Amniotic stem cell (primary cell): ENCODE data around the gene HYAL2.
A peak's percentile ranks its signal among the peaks of the same experiment; 100 is the strongest.

Experiments used
- DNase-seq: peaks from one replicate; lab custom pipeline; 2025; lab: John Stamatoyannopoulos, UW

HYAL2 gene

DNA sequence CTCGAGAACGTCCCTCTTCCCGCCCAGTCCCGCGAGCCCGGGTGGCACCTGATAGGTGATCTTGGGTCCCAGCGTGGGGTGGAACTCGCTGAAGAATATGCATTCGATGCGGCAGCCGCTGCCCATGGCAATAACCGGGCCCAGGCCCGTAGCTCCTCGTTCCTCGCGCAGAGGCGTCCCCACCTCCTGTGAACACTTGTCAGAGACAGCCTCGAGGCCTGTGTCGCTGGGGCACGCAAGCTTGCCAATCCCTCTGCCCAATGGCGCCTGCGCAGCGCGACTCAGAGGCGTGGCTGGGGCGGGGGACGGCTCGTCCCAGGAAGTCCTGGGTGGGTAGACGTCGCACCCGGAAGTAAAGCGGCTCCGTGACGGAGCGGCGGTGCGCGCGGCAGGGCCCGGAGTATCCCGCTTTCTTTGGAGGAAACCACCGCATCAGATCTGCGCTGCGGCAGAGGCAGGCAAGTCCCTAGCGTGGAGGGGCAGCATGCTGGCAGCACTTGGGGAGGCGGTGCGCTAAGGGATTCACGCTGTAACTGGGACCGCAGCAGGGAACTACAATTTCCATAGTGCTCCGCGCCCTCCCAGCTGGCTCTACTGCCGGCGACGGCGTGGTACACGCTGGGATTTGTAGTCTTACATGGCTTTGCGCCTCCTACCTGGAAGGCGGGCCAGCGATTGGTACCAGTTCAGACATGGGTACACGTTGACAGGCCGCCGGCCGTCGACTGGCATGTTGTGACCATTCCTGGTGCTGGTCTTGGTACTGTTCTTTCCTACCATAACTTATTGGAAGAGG is 28.2 kb upstream of the HYAL2 start, which contains the start of the genes CYB561D2 and NPRL2:
Gene CYB561D2, plus strand, starts transcription at position 336 of the 796 bp plus-strand sequence. CDS start 572 bp downstream, outside the sequence.
Gene NPRL2, minus strand, starts transcription at position 249 of the 796 bp plus-strand sequence. Its CDS starts 123 bp downstream, at position 126.
- peak; percentile 77 for DNase-seq

GRCh38 chr3:50350213-50350526 is 27.6 kb upstream of the HYAL2 start:
- no peak for DNase-seq

- no peak for DNase-seq
These were observed 24.8 kb upstream of the HYAL2 start for GRCh38 chr3:50347187-50347813.

DNA sequence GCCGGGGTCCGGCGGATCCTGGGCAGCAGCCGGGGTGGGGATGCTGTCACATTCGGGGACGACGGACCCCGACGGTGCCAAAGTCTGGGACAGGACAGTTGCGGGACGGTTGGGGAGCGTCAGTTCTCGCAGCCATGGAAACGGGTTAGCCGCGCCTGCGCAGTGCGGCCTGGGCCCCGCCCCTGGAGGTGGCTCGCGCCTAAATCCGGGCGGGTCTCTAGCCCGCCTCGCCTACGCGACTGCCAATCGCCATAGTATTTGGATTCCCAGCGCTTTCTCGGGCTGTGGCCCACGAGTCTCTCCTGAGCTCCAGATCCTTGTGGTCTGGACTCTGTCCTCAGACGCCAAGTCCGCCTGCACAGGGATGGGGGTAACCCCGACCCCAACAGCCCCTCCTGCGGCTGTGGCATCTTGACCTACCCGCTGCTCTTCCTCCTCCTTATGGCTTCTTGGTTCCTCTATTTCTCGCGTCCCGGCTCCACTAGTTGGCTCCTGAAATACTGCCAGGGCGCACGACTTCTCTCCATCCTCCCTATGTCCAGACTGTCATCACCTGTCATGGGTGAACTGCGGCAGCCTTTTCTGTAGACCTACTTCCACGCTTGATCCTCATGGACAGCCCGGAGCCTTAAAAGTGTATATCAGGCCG is 23.2 kb upstream of the HYAL2 start, which contains the start of gene ZMYND10:
Gene ZMYND10, minus strand, starts transcription at position 147 of the 649 bp plus-strand sequence. CDS start 153 bp downstream, outside the sequence.
- no peak for DNase-seq

DNA sequence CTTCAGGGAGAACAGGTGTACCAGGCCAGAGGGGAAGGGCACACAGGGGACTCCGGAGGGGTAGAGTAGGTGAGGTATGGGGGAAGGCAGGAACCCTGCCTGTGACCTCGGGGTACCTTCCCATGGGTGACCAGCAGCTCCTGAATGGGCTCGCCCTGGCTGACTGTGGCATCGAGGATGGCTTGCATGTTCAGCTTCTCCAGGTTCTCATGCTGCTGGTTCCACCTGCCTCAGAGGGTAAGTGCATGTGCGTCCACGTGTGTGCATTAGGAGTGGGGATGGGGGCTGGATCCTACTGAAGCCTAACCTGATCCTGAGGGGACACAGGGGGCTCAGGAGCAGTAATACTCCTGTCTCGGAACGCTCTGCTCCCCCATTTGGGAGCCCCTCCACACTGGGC is 22.5 kb upstream of the HYAL2 start:
- no peak for DNase-seq

DNA sequence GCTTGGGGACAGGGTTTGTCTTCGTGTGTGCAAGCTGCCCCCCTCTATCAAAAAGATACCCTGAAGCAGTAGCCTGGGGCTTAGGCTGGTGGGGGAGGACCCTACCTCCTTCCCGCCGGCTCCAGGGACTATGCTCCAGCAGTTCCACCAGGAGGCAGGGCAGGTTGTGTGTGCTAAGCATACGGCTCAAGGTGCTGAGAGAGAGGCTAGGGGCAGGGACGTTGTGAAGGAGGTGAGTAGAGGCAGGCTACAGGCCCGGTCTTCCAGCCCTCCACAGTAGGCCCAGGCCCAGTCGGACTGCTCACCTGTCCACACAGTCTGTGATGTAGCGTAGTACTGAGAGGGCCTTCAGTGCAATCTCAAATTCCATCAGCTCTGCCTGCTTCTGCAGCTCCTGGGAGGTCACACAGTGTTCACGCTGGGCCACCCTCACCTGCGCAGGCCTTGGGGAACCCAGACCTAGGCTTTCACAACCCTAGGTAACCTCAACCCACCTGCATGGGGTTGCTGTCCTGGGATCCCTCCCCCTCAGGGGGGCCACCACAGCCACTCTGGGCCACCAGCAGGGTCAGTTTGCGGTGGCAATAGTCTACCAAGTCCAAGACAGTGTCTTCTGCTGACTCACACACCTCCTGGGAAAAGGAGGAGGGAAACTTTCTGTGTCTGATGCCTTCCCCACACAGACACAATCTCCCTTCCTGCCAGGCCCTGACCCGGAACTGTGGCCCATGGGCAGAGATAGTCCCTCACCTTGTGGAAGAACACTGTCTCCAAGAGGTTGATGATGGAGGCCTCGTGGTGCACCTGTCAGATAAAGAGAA is 20.5 kb upstream of the HYAL2 start:
- DNase-seq = no peak

- no peak for DNase-seq
These were observed 19.6 kb upstream of the HYAL2 start for GRCh38 chr3:50341996-50342650.

DNA sequence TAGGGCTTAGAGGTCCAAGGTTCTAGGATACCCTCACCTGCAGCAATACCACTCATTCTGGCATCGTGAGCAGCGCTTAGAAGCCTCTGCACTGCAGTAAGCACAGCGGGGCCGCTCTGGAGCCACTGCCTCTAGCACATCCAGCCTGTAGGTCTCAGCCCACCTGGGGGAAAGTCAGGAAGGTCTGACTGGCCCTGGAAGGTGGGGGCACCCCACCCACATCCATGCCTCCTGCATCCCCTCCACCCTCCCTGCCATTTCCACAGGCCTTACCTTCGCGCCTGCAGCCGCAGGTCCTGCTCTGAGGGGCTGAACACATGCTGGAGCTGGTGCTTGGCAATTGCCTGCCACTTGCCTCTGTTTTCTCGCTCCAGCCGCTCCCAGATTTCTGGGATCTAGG is 19.0 kb upstream of the HYAL2 start:
- DNase-seq = no peak

- DNase-seq = no peak
These were observed 18.1 kb upstream of the HYAL2 start, which contains the start of gene RASSF1 for GRCh38 chr3:50340448-50341329. RASSF1 (minus strand) TSS chr3:50340836; CDS start chr3:50340805, 31 bp downstream.

DNA sequence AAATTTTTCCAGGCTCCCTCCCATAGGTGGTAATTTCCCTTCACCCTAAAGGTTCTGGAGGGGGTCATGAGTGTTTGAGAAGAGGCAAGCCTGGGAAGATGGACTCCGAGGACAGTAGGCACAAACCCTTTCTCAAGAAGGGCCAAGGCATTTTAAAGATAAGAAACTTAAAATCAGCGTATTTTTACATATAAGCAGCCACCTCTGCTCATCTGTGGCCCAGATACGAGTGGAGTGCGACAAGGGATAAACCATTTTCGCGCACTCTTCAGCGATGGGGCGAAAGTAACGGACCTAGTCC is 17.6 kb upstream of the HYAL2 start:
- no peak for DNase-seq

- no peak for DNase-seq
These were observed 17.1 kb upstream of the HYAL2 start for GRCh38 chr3:50339485-50340146.

DNA sequence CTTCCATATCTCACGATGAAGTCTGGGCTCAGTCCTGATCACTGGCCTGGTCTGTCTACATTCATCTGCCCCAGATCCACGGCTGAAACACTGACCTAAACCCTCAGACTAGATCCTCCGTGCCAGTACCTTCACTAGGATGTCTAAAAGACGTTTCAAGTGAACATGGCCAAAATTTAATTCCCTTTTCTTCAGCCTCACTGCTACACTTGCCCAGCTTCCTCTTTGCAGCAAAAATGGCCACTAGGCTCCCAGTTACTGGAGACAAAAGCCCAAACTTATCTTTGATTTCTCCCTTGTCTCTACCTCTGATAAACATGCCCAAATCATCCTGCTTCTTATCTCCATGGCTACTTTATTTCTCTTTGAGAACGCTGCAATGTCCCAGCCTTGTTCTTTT is 16.4 kb upstream of the HYAL2 start:
- DNase-seq = no peak

DNA sequence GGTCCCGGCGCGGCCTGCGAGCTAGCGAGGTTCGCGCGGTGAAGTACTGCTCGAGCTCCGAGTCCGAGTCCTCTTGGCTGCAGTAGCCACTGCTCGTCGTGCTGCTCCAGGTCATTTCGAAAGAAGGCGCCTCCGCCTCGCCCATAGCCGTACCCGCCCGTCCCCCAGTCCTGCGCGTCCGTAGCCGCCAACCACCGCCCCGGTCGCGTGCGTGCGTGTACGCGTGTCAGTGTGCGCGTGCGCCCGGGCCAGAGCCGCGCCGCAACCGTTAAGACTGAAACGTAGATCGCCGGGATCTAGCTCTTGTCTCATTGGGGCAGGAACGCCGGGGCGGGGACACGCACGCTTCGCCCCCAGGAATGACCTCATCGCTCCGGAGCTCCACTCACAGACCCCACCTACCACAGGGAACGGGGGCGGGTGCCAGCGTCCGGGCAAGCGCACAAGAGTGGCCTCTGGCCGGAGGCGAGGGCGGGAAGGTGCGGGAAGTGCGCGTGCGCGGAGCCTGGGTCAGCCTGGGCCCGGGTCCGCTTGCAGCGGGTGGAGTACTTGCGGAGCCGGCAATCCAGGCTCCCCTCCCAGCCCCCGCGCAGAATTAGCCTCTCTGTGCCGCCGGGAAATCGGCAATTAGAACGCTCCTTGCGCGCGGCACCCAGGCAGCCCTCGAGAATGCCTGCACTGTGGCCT is 14.8 kb upstream of the HYAL2 start:
- peak; percentile 98 for DNase-seq

- no peak for DNase-seq
These were observed 14.1 kb upstream of the HYAL2 start for GRCh38 chr3:50336452-50337174.

DNA sequence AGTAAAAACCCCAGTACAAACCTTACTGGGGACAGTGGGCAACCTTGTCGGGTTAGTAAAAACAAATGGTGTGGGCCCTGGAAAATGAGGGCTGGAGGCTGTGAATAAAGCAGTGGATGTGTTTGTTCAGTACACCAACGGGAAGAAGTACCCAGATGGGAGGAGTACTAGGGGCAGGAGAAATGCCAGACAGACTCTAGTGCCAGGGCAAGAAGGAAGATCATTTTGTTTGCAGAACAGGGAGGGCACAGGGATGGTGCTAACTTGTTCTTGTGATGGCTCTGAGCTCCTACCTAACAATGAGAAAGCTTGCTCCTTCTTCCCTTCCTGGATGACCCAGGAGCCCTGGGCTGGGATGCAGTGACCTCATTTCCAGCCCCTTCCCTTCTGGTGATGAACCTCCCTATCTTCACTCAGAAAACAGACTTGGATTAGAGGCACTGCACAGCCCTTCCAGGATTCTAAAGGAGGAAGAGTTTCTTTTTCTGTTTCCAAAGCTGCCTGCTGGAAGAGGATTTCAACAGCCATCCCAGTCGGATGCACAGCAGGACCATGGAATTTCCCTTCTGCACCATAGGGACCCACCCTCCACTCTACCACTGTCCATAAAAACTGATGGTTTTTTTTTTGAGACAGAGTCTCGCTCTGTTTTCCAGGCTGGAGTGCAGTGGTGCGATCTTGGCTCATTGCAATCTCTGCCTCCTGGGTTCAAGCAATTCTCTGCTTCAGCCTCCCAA is 12.0 kb upstream of the HYAL2 start:
- no peak for DNase-seq

- no peak for DNase-seq
These were observed 11.3 kb upstream of the HYAL2 start for GRCh38 chr3:50333744-50334328.

GRCh38 chr3:50331364-50331907 is 8.9 kb upstream of the HYAL2 start:
- no peak for DNase-seq
